SU-DHL-6 (cell line): ENCODE data around the gene C13orf42.

Experiments
- EZH2phosphoT487 ChIP-seq: fragments of 200-600 bp; sonication (generic), shearing (Covaris generic); conservative IDR thresholded peaks from 2 replicates; pipeline ENCODE4 v1.6.1; 2018; ENCODE audit warnings: mild to moderate bottlenecking, antibody characterized with exemption, low read length, moderate library complexity, mixed read lengths
- TF ChIP-seq, protein P1 (sequence below): fragments of 200-600 bp; sonication (generic); IDR thresholded peaks from one replicate; pipeline ENCODE4 v1.5.1; 2017; ENCODE audit warnings: antibody characterized with exemption, mild to moderate bottlenecking, low read length, moderate library complexity; ENCODE audit not compliant: insufficient read depth, poor library complexity, severe bottlenecking

DNA sequence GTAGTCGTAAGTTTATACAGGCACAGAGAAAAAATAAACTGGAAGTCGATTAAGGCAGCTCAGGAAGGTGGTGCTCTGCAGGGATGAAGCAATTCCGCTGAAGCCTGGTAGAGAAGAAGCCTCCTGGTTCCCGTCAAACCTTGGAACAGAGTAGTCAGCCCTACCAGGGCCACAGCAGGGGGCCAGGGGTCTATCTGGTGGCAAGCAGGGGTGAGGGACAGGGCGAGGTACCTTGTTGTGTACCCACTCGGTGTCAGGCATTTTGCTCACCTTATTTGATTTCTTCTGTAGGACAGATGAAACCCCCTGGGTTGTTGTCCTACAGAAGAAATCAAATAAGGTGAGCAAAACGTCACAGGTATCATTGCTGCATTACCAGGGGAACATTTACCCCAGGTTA, 70.6 kb downstream of the C13orf42 start:
- TF ChIP-seq, protein P1, sequence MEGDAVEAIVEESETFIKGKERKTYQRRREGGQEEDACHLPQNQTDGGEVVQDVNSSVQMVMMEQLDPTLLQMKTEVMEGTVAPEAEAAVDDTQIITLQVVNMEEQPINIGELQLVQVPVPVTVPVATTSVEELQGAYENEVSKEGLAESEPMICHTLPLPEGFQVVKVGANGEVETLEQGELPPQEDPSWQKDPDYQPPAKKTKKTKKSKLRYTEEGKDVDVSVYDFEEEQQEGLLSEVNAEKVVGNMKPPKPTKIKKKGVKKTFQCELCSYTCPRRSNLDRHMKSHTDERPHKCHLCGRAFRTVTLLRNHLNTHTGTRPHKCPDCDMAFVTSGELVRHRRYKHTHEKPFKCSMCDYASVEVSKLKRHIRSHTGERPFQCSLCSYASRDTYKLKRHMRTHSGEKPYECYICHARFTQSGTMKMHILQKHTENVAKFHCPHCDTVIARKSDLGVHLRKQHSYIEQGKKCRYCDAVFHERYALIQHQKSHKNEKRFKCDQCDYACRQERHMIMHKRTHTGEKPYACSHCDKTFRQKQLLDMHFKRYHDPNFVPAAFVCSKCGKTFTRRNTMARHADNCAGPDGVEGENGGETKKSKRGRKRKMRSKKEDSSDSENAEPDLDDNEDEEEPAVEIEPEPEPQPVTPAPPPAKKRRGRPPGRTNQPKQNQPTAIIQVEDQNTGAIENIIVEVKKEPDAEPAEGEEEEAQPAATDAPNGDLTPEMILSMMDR, result no peak
- no peak for TF ChIP-seq EZH2phosphoT487
